Fibroblast of lung (primary cell): ENCODE data around the gene DCAF4L1. TPM values are rescaled to one million over a fixed set of nuclear protein-coding genes. Genes with fewer than 3 reads are reported as not detected.

Experiments
- DNase-seq, 2 donors: peaks; one replicate each; pipeline versions ENCODE4 v3.0.0 to v3.0.0-alpha.2; 2010; ENCODE audit warnings: low read depth in 2 of 2
- H2AFZ ChIP-seq: 2 replicates; pipeline ENCODE4 v1.5.1; 2012; ENCODE audit warnings: low read length, control low read depth, inconsistent platforms
- H3K27ac ChIP-seq: 2 replicates; pipeline ENCODE4 v1.5.1; 2011; ENCODE audit warnings: low read length, control low read depth; ENCODE audit not compliant: insufficient read depth
- H3K27me3 ChIP-seq: 2 replicates; pipeline ENCODE4 v1.5.1; 2011; ENCODE audit warnings: mild to moderate bottlenecking, low read length; ENCODE audit not compliant: control insufficient read depth, insufficient read depth
- H3K36me3 ChIP-seq: 2 replicates; pipeline ENCODE4 v1.5.1; 2011; ENCODE audit warnings: low read length; ENCODE audit not compliant: control insufficient read depth, insufficient read depth
- H3K4me1 ChIP-seq: 2 replicates; pipeline ENCODE4 v1.5.1; 2011; ENCODE audit warnings: low read length; ENCODE audit not compliant: control insufficient read depth, insufficient read depth; ENCODE audit errors: extremely low read depth
- H3K4me2 ChIP-seq: 2 replicates; pipeline ENCODE4 v1.5.1; 2011; ENCODE audit warnings: low read length, control low read depth; ENCODE audit not compliant: insufficient read depth; ENCODE audit errors: extremely low read depth
- H3K4me3 ChIP-seq, 4 experiments: fragments of 200-600 bp in 1 of 4; sonication (generic) in 1 of 4; replicated peaks in 1 of 4; 2 replicates each; pipeline ENCODE4 v1.5.1; 2011 to 2016; ENCODE audit warnings: low read length in 4 of 4, low read depth in 3 of 4, mild to moderate bottlenecking in 3 of 4, control low read depth in 2 of 4, inconsistent platforms in 1 of 4, mixed read lengths in 1 of 4; ENCODE audit not compliant: insufficient read depth in 1 of 4; ENCODE audit errors: control extremely low read depth in 1 of 4
- H3K79me2 ChIP-seq: 2 replicates; pipeline ENCODE4 v1.5.1; 2012; ENCODE audit warnings: mild to moderate bottlenecking, low read length, inconsistent platforms; ENCODE audit not compliant: control insufficient read depth, insufficient read depth
- H3K9ac ChIP-seq: 2 replicates; pipeline ENCODE4 v1.5.1; 2011; ENCODE audit warnings: mild to moderate bottlenecking, low read length, control low read depth; ENCODE audit not compliant: insufficient read depth
- H3K9me3 ChIP-seq: 2 replicates; pipeline ENCODE4 v1.5.1; 2012; ENCODE audit warnings: low read depth, low read length; ENCODE audit not compliant: control insufficient read depth, insufficient read depth
- H4K20me1 ChIP-seq: 2 replicates; pipeline ENCODE4 v1.5.1; 2011; ENCODE audit warnings: low read length; ENCODE audit not compliant: control insufficient read depth, insufficient read depth; ENCODE audit errors: extremely low read depth
- EZH2 ChIP-seq: IDR thresholded peaks from 2 replicates; pipeline ENCODE4 v1.5.1; 2012; ENCODE audit warnings: low read length, control low read depth, mild to moderate bottlenecking; ENCODE audit errors: missing control alignments
- polyA plus RNA-seq, 2 donors: library from polyadenylated mRNA; depleted of rRNA in 1 of 2; stranded (reverse) in 1 of 2; unstranded in 1 of 2; fragments of >200 nt; gene quantifications; 2 replicates each; pipeline ENCODE4 v1.2.1, GENCODE V29; 2011 to 2012; ENCODE audit warnings: missing spikeins in 1 of 2
- total RNA-seq: library from RNA; depleted of rRNA; stranded (reverse); fragments of >200 nt; gene quantifications from 2 replicates; pipeline ENCODE4 v1.2.1, GENCODE V29; 2014
- TF ChIP-seq, protein P1 (sequence below), 2 donors: IDR thresholded peaks in 1 of 2; conservative IDR thresholded peaks in 1 of 2; 1 replicate in 1 of 2; 2 replicates in 1 of 2; pipeline ENCODE4 v1.5.1; 2011 to 2012; ENCODE audit warnings: low read length in 2 of 2, control low read depth in 1 of 2, inconsistent platforms in 1 of 2, low read depth in 1 of 2, mild to moderate bottlenecking in 1 of 2

The DCAF4L1 gene
- total and polyA plus RNA-seq, 2 donors (not counting 1 experiment from before 2014, with no cell fraction given), result 0.02 to 0.17 TPM

DNA sequence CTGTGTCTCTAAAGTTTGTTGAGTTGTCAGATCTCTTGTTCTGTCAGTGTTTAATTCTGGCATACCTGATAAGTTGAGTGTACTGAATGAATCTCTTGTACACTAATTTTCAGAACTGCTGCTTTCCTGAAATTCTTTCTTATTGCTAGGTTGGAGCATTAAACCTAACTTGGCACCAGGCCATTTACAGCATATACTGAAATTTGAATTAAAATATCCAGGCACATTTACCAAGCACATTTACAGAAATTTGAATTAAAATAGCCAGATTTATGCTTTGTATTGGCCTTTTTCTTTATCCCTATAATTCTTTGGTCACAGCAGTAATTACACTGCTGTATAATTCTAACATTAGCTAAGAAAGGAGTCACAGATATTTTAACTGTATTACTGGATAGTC is 37.5 kb upstream of the DCAF4L1 start:
- Histone ChIP-seq H3K4me2 (no peak overlapping the region), H2AFZ (no peak overlapping the region), H3K27ac (no peak overlapping the region), H3K9ac (no peak overlapping the region), H3K27me3 (no peaks in the 10 kb centered on the region), H3K4me3 (no peak overlapping the region), H3K36me3 (no peaks in the 10 kb centered on the region), H4K20me1 (no peaks in the 10 kb centered on the region), H3K9me3 (no peaks in the 10 kb centered on the region), H3K79me2 (no peaks in the 10 kb centered on the region), H3K4me1 (no peaks in the 10 kb centered on the region)
- TF ChIP-seq, protein P1, sequence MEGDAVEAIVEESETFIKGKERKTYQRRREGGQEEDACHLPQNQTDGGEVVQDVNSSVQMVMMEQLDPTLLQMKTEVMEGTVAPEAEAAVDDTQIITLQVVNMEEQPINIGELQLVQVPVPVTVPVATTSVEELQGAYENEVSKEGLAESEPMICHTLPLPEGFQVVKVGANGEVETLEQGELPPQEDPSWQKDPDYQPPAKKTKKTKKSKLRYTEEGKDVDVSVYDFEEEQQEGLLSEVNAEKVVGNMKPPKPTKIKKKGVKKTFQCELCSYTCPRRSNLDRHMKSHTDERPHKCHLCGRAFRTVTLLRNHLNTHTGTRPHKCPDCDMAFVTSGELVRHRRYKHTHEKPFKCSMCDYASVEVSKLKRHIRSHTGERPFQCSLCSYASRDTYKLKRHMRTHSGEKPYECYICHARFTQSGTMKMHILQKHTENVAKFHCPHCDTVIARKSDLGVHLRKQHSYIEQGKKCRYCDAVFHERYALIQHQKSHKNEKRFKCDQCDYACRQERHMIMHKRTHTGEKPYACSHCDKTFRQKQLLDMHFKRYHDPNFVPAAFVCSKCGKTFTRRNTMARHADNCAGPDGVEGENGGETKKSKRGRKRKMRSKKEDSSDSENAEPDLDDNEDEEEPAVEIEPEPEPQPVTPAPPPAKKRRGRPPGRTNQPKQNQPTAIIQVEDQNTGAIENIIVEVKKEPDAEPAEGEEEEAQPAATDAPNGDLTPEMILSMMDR (conservative IDR thresholded peaks at IDR 0.05 in 1 of 2, IDR thresholded peaks at IDR 0.05 in 1 of 2; ENCODE audit: low read depth in 1 of 2, low read length in 2 of 2), result no peak
- no peak for TF ChIP-seq EZH2
- DNase-seq, result no peak

DNA sequence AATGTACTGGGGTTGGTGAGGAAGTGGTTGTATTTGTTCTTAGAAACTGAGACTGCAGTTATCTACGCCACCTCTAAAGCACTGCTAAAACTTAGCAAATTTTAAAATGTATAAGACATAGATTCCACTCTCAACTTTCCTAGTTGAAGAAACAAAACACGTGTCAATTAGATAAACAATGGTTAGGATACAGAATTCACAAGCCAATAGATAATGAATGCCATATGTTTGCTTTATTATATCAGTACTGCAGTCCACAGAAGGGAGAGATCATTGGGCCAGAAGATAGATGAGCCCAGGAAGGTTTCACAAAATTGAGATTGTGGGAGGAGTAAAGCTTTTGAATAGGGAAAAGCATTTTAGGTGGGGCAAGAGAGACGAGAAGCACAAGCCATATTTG is 32.0 kb upstream of the DCAF4L1 start:
- TF ChIP-seq, protein P1 (conservative IDR thresholded peaks at IDR 0.05 in 1 of 2, IDR thresholded peaks at IDR 0.05 in 1 of 2; ENCODE audit: low read depth in 1 of 2, low read length in 2 of 2), result no peak
- TF ChIP-seq EZH2, result no peak
- Histone ChIP-seq H2AFZ (no peak overlapping the region), H3K27me3 (no peaks in the 10 kb centered on the region), H3K36me3 (peaks cover 5% of the 10 kb centered on the region), H3K79me2 (no peaks in the 10 kb centered on the region), H3K9ac (no peak overlapping the region), H3K4me1 (no peaks in the 10 kb centered on the region), H3K9me3 (no peaks in the 10 kb centered on the region), H3K4me3 (no peak overlapping the region), H4K20me1 (no peaks in the 10 kb centered on the region), H3K4me2 (no peak overlapping the region), H3K27ac (no peak overlapping the region)
- DNase-seq, result no peak

GRCh38 chr4:41957634-41958033 is 23.9 kb upstream of the DCAF4L1 start:
- peak in 1 of 2 donors; percentile 17 for DNase-seq
- Histone ChIP-seq H3K9ac (no peak overlapping the region), H3K4me2 (no peak overlapping the region), H3K27me3 (no peaks in the 10 kb centered on the region), H3K4me3 (no peak overlapping the region), H3K79me2 (no peaks in the 10 kb centered on the region), H2AFZ (no peak overlapping the region), H3K36me3 (peaks cover 3% of the 10 kb centered on the region), H4K20me1 (no peaks in the 10 kb centered on the region), H3K27ac (no peak overlapping the region), H3K9me3 (no peaks in the 10 kb centered on the region), H3K4me1 (no peaks in the 10 kb centered on the region)
- no peak for TF ChIP-seq EZH2
- TF ChIP-seq, protein P1 (conservative IDR thresholded peaks at IDR 0.05 in 1 of 2, IDR thresholded peaks at IDR 0.05 in 1 of 2; ENCODE audit: low read depth in 1 of 2, low read length in 2 of 2), result peak in 1 of 2 donors; percentile 30
